Kidney glomerular epithelial cell (primary cell): Measurements from ENCODE around the gene SLC2A5.

Experiments used
- DNase-seq: peaks from one replicate; lab custom pipeline; 2025; lab: John Stamatoyannopoulos, UW

Gene SLC2A5

DNA sequence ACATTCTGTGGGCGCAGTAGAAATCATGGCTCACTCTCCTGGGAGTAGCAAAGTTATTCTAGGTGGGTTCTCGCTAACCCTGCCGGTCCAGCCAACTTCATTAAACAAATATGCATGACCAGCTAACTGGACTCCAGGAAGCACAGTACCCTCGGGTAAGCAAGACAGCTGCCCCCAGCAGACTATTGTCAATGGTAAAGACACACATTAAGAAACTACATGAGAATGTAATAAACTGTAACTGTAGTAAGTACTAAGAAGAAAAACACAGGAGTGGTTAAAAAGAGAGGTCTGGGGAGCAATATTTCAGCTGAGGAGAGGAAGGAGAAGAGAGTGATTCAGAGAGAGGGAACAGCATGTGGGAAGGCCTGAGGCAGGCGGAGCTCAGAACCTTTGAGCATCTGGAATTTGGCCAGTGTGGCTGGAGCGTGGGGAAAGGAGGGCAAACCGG, 7.4 kb downstream of the SLC2A5 start:
- no peak for DNase-seq

DNA sequence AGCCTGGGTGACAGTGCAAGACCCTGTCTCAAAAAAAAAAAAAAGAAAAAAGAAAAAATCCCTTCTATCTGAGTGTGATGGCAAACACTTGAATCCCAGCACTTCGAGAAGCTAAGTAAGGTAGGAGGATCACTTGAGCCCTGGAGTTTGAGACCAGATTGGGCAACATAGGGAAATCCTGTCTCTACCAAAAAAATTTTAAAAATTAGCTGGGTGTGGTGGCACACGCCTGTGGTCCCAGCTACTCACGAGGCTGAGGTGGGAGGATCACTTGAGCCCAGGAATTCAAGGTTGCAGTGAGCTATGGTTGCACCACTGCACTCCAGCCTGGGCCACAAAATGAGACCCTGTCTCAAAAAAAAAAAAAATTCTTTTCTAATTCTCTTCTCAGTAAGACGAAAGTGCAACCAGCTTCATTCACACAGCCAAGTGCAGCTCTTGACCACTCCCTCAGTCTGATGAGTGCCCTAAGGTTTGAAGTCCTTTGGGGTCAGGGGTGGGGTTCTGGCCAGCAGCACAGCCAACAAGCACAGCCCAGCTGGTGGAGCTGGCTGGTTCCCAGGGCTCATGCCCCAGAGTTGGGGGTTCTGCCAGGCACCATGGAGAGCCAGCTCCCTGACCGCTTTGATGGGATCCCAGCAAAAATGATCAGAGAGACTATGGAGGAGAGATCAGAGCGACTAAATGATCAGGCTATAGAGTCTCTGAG, 8.0 kb downstream of the SLC2A5 start:
- no peak for DNase-seq

DNA sequence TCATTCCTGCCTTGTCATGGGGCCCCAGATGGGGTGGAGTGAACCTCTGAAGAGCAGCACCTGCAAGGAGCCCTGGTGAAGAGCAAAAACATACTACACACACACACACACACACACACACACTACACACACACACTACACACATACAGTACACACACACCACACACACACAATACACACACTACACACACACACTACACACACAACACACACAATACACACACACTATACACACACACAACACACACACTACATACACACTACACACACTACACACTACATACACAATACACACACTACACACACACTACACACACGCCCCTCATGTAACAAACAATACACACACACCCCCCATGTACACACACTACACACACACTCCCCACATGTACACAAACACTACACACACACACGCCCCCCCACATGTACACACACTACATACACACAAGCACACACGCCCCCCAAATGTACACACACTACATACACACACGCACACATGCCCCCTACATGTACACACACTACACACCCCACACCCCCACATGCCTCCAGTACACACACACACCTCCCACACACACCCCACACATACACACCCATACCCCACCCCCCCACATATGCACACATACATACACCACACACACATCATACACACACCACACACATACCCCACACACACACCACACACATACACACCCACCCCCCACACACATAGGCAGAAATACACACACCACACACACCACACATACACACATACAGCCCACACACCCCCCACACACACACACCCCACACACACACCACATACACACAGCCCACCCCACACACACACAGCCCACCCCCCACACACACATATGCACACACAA, 9.3 kb downstream of the SLC2A5 start:
- DNase-seq: no peak

DNA sequence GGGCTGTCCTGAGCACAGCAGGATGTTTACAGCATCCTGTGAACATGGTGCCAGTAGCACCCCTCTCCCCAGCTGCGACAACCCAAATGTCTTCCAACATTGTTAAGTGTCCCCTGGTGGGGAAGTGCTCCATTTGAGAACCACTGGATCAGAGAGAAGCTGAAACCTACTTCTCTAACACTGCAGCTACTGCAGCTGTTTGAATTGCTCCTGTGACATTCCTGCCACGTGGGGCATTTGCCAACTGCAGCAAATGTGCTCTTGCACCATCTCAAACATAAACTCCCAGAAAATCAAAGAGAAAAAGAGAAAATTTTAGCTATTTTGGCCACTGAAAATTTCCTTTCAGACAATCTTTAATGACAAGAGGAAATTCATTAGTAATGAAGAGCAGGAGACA, 11.0 kb downstream of the SLC2A5 start:
- no peak for DNase-seq

DNA sequence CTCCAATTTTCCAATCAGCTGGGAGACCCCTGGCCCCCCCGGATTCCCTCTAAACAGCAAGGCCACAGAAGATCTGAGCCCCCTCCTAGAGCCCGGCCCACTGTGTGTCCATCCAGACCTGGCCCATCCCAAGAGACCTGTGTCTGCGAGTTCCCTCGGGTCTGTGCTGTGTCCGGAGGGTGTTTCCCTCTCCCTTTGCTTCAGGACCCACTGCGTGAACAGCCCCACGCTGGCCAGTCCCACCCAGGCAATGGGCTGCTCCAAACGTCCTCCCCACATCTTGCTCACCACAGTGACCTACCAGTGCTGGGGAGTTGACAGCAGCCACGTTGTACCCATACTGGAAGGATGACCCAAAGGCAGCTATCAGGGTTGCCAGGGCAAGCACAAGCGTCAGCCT, 11.6 kb downstream of the SLC2A5 start:
- no peak for DNase-seq

DNA sequence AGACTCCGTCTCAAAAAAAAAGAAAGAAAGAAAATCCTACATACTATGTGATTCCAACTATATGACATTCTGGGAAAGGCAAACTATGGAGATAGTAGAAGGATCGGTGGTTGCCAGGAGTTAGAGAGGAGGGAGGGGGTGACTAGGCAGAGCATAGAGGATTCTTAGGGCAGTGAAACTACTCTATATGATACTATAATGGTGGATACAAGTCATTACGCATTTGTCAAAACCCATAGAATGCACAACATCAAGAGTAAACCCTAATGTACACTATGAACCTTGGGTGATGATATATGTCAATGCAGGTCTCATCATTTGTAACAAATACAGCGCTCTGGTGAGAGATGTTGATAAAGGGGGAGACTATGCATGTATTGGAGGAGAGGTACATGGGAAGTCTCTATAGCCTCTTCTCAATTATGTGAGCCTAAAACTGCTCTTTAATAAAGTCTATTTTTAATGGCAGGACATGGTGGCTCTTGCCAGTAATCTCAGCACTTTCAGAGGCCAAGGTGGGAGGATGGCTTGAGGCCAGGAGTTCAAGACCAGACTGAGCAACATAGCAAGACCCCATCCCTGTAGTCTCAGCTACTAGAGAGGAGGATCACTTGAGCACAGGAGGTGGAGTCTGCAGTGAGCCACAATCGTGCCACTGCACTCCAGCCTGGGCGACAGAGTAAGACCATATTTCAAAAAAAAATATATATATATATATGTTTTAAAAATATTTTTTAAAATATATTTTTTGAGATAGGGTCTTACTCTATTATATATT, 17.0 kb downstream of the SLC2A5 start:
- no peak for DNase-seq

DNA sequence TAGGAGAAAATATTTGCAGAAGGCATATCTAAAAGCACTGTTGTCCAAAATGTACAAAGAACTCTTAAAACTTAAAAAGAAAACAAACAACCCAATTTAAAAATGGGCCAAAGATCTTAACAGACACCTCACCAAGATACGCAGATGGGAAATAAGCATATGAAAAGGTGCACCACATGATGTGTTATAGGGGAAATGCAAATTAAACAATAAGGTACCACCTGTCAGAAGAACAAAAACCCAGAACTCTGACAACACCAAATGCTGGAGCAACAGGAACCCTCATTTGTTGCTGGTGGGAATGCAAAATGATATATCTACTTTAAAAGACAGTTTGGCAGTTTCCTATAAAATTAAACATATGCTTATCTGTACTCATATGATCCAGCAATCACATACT, 18.1 kb downstream of the SLC2A5 start:
- DNase-seq: no peak

DNA sequence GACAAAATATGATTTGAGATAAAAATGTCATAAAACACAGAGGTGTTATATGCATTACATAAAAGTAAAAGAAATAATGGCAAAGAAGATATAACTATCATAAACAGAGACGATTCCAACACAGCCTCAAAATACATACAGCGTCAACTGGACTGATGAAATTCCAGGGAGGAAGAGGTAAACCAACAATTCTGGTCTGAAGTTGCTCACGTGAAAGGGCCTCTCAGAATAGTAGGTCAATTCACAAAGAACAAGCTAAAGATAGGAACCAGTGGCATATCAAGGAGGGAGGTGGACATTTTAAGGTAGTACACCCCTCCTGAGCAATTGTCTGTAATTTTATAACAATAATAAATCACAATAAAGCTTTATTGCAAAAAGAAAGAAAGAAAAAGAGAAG, 18.6 kb downstream of the SLC2A5 start:
- no peak for DNase-seq

DNA sequence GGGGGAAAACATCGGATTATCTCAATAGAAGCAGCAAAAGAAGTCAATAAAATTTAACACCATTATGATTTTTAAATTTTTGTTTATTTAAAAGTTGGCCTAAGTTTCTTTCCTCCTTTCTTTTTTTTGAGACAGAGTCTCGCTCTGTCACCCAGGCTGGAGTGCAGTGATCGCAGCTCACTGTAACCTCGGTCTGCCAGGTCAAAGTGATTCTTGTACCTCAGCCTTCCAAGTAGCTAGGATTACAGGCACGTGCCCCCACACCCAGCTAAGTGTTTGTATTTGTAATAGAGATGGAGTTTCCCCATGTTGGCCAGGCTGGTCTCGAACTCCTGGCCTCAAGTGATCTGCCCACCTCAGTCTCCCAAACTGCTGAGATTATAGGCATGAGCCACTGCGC, 20.9 kb downstream of the SLC2A5 start:
- no peak for DNase-seq

DNA sequence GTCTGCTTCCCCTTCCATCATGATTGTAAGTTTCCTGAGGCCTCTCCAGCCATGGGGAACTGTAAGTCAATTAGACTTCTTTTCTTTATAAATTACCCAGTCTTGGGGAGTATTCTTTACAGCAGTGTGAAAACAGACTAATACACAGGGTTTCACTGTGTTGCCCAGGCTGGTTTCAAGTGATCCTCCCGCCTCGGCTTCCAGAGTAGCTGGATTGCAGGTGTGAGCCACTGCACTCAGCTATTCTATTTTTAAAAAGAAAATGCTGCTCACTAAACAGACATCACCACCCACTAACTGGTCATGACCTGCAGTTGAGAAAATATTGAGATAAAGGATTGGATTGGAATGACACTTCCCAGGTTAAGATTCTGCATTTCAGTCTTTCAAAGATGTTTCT, 22.4 kb downstream of the SLC2A5 start:
- DNase-seq: no peak

DNA sequence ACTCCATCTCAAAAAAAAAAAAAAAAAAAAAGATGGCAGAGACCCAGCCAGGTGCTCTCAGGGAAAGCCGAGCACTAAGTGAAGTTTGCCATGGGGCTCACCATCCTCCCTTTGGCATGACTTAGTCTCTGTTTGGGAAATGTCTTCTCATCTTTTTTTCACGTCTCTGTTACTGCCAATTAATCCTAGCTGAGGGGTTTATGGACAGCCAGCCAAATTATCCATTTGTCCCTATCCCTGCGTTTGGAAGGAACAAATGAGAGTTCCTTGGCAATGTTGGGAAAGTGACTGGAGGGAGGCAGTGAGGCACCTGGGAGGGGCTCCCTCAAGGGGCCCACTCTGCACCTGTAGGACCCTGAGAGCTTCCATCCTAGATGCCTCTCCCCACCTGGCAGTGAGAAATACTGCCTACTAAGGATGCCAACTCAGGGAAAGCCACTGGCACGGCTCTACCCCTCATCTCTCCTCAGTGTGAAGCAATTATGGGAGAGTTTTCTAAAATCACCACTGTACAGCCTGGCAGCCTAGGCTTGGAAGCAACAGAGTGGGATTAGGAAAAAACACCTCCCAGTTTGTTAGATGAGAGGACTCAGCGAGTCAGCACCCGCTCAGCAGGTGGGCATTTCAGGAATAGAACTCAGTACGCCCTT, 23.4 kb downstream of the SLC2A5 start:
- no peak for DNase-seq

DNA sequence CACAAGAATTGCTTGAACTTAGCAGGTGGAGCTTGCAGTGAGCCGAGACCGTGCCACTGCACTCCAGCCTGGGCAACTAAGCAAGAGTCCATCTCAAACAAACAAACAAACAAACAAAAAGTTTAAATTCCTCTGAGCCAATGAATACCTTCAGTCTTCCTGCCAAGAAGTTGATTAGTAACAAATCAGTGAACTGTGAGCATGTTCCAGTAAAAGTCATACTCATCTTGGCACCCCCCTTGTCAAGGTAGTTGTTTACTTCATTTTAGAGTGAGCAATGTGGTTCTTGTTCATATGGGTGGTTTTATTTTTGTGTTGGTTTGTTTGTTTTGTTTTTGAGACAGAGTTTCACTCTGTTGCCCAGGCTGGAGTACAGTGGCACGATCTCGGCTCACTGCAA, 25.2 kb downstream of the SLC2A5 start:
- peak; percentile 32 for DNase-seq

DNA sequence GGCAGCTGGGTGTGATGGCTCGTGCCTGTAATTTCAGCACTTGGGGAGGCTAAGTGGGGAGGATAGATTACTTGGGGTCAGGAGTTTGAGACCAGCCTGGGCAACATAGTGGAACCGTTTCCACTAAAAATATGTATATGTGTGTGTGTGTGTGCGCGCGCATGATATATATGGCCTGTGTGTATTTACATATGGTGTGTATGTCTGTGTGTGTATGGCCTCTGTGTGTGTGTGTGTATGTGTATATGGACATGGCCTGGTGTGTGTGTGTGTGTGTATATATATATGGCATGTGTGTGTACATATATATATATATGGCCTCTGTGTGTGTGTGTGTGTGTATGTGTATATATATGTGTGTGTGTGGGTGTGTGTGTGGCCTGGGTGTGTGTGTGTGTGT, 27.2 kb downstream of the SLC2A5 start:
- no peak for DNase-seq

DNA sequence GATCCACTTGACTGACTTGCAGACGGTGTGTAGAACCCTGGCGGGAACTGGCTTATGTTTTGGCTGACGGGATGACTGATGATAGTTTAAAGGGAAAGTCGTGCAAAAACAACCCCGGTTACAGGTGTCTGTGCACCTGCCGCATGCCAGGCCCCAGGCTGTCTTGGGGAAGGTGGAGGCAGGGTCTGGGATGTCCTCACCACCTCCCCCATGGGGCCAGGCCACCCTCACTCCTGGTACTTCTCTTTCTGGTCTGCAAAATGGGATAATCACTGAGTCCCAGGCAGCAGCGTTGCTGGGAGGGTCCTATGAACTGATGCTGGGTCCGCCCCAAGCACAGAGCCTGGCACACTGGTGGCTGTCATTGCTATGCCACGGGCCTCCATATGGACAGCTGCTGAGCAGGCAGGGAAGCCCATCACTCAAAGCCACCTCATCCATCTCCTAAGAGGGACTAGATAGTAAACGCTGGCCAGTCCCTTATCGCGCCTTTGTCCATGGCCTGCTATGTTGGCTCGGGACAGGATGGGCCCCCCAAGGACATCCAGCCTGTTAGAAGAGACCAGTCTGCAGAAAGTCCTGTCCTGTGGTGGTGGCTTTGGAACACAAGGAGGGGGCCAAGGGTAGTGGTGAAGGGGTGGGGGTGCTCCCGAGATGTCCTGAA, 28.2 kb downstream of the SLC2A5 start:
- no peak for DNase-seq

DNA sequence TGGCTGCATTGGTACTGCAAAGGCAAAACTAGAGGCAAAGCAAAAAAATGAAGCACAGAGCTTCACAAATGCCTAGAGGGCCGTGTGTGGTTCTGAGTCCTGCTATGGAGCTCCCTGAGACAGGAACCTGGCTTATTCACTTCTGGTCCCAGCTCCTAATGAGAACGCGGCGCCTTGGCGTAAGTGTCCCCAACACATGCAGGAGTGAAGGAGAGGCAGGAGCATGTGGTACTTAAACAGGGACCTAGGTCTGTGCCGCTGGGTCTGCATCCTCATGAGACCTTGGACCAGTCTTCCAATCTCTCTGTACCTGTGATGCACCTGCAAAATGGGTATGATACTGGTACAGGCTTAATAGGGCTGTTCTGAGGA, 28.8 kb downstream of the SLC2A5 start:
- DNase-seq: no peak

DNA sequence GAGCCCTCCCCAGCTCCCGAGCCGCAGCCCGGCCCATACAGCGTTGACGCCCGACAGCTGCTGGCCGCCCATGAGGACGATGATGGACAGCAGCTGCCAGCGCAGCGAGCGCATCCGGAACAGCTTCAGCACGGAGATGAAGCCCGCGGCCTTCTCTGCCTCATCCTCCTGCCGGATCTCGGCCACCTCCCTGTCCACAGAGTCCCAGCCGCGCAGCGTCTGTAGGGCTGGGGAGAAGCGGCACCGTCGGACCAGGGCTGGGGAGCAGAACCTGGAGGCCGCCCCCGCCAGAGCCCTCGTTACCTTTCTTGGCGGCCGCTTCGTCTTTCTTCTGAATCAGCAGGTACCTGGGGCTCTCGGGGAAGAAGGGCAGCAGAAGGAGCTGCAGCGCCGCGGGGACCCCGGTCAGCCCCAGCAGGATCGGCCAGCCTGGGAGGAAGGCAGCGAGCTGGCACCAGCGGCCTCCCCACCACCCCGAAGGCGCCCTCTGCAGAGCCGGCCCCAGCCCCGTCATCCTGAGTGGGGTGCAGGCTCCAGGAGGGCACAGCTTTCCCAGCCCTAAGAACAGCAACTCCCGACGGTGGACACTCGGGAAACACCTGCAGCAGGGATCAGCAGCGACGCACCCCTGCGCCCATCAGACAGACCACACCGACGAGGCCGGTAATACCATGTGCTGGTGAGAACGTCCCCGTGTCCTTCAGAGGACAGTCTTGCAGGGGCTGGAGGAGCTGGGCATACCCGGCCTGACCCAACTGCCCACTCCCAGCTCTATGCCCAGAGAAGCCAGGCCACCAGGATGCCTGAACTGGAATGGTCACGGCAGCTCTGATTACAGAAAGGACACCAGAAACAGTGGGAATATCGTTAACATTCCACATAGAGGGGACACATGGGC, 29.4 kb downstream of the SLC2A5 start:
- no peak for DNase-seq

DNA sequence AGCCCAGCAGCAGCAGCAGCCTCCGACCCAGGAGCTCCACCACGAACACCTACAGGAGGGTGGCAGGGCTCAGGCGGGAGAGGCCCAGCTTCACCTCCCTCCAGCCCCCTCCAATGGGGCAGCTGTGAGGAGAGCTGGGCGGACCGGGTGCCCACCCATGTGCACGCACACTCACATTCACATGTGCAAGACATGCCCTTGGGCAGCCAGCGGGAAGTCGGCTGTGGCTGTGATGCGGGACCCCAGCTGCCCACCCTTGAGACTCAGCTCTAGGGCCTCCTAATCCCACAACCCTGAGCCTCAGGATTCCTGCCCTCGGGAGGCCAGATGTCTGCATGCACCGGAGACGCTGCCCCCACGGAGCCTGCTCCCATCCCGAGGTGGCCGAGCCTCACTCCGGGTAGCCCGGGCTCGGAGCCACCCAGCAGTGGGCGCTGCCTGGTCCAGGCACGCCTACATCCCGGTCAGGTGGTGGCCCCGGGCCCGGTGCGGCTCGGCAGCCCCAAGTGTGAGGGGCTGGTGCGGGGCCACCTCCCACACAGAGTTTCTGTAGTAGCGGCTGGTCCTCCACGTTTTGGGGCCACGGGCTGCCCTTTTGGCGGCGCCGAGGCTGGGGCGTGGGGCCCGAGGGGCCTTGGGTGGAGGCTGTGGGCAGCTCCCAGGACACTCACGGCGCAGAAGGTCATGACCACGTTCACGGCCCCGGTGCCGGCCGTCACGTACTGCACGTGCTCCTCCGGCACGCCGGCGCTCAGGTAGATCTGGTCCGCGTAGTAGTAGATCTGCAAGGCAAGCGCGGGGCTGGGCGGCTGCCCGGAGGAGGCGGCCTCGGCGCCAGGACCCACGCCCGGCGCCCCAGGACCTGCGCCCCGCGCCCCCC, 30.3 kb downstream of the SLC2A5 start:
- DNase-seq: no peak

DNA sequence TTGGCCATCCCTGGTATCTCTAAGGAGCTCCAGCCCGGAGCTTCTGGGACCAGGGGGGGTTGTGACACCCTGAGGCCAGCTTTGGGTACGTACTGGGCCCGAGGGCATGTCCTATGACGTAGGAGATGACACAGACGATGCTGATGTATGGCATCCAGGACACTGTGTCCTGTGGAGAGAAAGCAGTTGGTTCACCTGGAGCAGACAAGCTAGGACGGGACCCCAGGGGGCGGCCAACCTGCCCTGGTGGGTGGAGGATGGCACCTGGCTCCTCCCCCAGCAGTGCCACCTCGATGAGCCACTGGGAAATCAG, 31.1 kb downstream of the SLC2A5 start:
- DNase-seq: no peak

DNA sequence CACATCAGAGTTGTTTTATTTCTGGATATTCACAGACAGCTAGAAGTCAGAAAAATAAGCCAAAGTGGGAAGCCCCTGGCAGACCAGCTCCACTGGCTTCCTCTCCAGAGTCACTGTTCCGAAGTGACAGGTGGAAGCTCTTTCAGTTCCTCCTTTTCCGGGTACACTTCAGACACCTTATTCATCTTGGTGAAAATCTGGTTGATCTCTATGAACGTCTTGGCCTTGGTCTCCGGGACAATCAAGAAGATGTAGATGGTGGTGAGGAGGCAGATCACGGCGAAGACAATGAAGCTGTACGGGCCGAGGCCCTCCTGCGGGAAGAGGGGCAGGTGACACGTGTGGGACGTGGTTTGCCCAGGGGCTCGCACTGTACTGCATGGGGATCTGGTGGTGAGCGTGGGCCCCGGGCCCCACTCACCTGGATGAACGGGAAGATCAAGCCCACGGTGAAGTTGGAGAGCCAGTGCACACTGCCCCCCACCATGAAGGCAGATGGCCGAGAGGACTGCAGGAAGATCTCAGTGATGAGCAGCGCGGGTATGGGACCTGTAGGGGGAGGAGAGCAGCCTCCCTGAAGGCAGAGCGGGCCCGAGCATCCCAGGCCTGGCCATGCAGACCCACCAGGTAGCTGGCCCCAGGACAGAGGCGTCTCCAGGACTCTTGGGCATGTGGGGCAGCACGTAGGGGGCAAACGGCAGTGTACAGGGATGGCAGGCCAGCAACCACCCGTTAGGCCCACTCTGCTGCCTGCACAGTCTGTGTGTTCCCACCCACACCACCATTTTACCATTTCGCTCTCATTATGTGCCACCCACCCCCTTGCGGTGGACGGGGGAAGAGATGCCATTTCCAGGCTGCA, 31.7 kb downstream of the SLC2A5 start:
- DNase-seq: no peak
